DMS153 treated with DMSO at 0.1 percent for 48 hours (cell line): ENCODE measurements around the gene DHRS3.

Source experiments
- DNase-seq: peaks from one replicate; lab custom pipeline; 2025; ENCODE audit not compliant: unreplicated experiment; lab: John Stamatoyannopoulos, UW

DHRS3 gene

GRCh38 chr1:12519693-12520364 is 98.2 kb downstream of the DHRS3 start:
- DNase-seq = no peak

GRCh38 chr1:12518931-12519692 is 98.9 kb downstream of the DHRS3 start:
- DNase-seq = no peak
